GM21528 (cell line): ENCODE results near the gene NELFCD.
A peak's percentile ranks its signal among the peaks of the same experiment; 100 is the strongest.
"Not testable (repeated sequence)": the region's sequence is repeated elsewhere in the genome, so short reads cannot be mapped to it uniquely, and the experiment has no call there.

Source experiments
- ATAC-seq: cut with Tn5 transposase; IDR thresholded peaks from one replicate; pipeline ENCODE4 v1.9.1; 2021; ENCODE audit warnings: mild to moderate bottlenecking, moderate library complexity; ENCODE audit not compliant: unreplicated experiment, low FRiP score

The NELFCD gene

GRCh38 chr20:59020938-59021551 is 40.0 kb downstream of the NELFCD start:
- no peak for ATAC-seq

- no peak for ATAC-seq
Measured at GRCh38 chr20:59022754-59023153, 41.7 kb downstream of the NELFCD start.

- ATAC-seq: no peak
Measured at GRCh38 chr20:59023616-59024015, 42.6 kb downstream of the NELFCD start.

GRCh38 chr20:59024111-59024530 is 43.1 kb downstream of the NELFCD start:
- ATAC-seq: no peak

GRCh38 chr20:59025086-59025485 is 44.0 kb downstream of the NELFCD start:
- ATAC-seq: no peak

GRCh38 chr20:59025511-59025910 is 44.5 kb downstream of the NELFCD start:
- no peak for ATAC-seq

- no peak for ATAC-seq
Measured at GRCh38 chr20:59026904-59027740, 46.1 kb downstream of the NELFCD start.

GRCh38 chr20:59027741-59028320 is 46.8 kb downstream of the NELFCD start:
- ATAC-seq: no peak

- no peak for ATAC-seq
Measured at GRCh38 chr20:59028812-59029211, 47.8 kb downstream of the NELFCD start.

- no peak for ATAC-seq
Measured at GRCh38 chr20:59030911-59031563, 50.0 kb downstream of the NELFCD start.

- ATAC-seq: no peak
Measured at GRCh38 chr20:59031564-59032022, 50.5 kb downstream of the NELFCD start.

- ATAC-seq: peak; percentile 92
Measured at GRCh38 chr20:59032023-59032712, 51.1 kb downstream of the NELFCD start, which contains the start of gene ATP5F1E. TSS of gene ATP5F1E (minus strand) at chr20:59032335. CDS start at chr20:59032251, 84 bp downstream.

GRCh38 chr20:59032713-59033059 is 51.6 kb downstream of the NELFCD start:
- ATAC-seq: no peak

GRCh38 chr20:59033093-59033492 is 52.0 kb downstream of the NELFCD start:
- ATAC-seq: no peak

GRCh38 chr20:59033616-59034165 is 52.6 kb downstream of the NELFCD start:
- ATAC-seq: no peak

GRCh38 chr20:59035381-59035780 is 54.3 kb downstream of the NELFCD start:
- no peak for ATAC-seq

GRCh38 chr20:59037386-59037785 is 56.3 kb downstream of the NELFCD start:
- no peak for ATAC-seq

GRCh38 chr20:59039233-59039632 is 58.2 kb downstream of the NELFCD start:
- no peak for ATAC-seq

GRCh38 chr20:59040667-59041066 is 59.6 kb downstream of the NELFCD start:
- no peak for ATAC-seq

- ATAC-seq: not testable (repeated sequence)
Measured at GRCh38 chr20:59041487-59041886, 60.4 kb downstream of the NELFCD start.
